Neural cell (in vitro differentiated cells): ENCODE data around the gene EMC7.

ENCODE experiments used
- EP300 ChIP-seq: fragments of 450-650 bp; conservative IDR thresholded peaks from 2 replicates; pipeline ENCODE4 v1.6.1; 2014; ENCODE audit warnings: antibody characterized with exemption, mild to moderate bottlenecking, moderate library complexity; ENCODE audit not compliant: poor library complexity, severe bottlenecking
- POLR2AphosphoS5 ChIP-seq: IDR thresholded peaks from 2 replicates; pipeline ENCODE4 v1.6.1; 2012
- REST ChIP-seq: IDR thresholded peaks from 2 replicates; pipeline ENCODE4 v1.6.1; 2012; ENCODE audit warnings: borderline replicate concordance
- TF ChIP-seq, protein P1 (sequence below): fragments of 450-650 bp; IDR thresholded peaks from 2 replicates; pipeline ENCODE4 v1.5.1; 2014; ENCODE audit warnings: antibody characterized with exemption, mild to moderate bottlenecking, moderate library complexity; ENCODE audit not compliant: poor library complexity, severe bottlenecking

- TF ChIP-seq, protein P1, sequence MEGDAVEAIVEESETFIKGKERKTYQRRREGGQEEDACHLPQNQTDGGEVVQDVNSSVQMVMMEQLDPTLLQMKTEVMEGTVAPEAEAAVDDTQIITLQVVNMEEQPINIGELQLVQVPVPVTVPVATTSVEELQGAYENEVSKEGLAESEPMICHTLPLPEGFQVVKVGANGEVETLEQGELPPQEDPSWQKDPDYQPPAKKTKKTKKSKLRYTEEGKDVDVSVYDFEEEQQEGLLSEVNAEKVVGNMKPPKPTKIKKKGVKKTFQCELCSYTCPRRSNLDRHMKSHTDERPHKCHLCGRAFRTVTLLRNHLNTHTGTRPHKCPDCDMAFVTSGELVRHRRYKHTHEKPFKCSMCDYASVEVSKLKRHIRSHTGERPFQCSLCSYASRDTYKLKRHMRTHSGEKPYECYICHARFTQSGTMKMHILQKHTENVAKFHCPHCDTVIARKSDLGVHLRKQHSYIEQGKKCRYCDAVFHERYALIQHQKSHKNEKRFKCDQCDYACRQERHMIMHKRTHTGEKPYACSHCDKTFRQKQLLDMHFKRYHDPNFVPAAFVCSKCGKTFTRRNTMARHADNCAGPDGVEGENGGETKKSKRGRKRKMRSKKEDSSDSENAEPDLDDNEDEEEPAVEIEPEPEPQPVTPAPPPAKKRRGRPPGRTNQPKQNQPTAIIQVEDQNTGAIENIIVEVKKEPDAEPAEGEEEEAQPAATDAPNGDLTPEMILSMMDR: no peak
- no peak for TF ChIP-seq REST
- TF ChIP-seq POLR2AphosphoS5: no peak
- no peak for TF ChIP-seq EP300
Measured at GRCh38 chr15:34065261-34065660, 36.4 kb downstream of the EMC7 start.
